Stomach (tissue), 4 donors: ENCODE measurements around the gene TLE2.

ENCODE experiments used
- EP300 ChIP-seq: sonication (generic); formaldehyde crosslinking; IDR thresholded peaks from one replicate; pipeline ENCODE4 v1.6.1; 2017; ENCODE audit warnings: antibody characterized with exemption
- POLR2A ChIP-seq, 4 donors: fragments of 450-650 bp; IDR thresholded peaks; one replicate each; pipeline ENCODE4 v1.6.1; 2016; ENCODE audit warnings: antibody characterized with exemption in 4 of 4, control low read depth in 2 of 4, mild to moderate bottlenecking in 1 of 4, moderate library complexity in 1 of 4
- POLR2AphosphoS5 ChIP-seq, 3 donors: sonication (generic); formaldehyde crosslinking; IDR thresholded peaks; one replicate each; pipeline ENCODE4 v1.6.1; 2016; ENCODE audit warnings: antibody characterized with exemption in 3 of 3
- TF ChIP-seq, protein P1 (sequence below), 7 experiments: fragments of 450-650 bp in 4 of 7; fragments of 200-600 bp in 3 of 7; sonication (generic) in 3 of 7; IDR thresholded peaks; one replicate each; pipeline ENCODE4 v1.5.1; 2016 to 2019; ENCODE audit warnings: antibody characterized with exemption in 7 of 7, control low read depth in 2 of 7, mild to moderate bottlenecking in 1 of 7

DNA sequence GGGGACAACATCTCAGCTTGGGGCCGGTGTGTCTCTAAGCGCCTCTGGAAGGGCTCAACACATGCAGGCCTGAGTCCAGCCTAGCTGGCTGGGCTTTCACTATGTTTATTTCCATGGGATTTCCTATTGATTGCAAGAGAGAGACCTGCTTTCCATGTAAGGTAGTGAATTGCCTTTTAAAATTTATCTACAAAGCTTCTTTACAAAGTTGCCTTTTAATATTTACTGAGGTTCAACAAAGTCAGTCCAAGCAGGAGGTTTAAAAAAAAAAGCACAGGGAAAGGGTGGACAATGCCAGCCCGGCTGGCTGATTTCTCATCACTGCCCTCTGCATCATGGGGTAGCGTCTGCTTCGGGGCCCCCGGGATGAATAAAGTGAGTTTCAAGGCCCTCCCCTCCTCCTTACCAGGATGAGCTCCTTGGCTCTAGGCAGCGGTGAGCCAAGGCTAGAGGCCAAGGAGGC is 15.8 kb downstream of the TLE2 start:
- TF ChIP-seq, protein P1, sequence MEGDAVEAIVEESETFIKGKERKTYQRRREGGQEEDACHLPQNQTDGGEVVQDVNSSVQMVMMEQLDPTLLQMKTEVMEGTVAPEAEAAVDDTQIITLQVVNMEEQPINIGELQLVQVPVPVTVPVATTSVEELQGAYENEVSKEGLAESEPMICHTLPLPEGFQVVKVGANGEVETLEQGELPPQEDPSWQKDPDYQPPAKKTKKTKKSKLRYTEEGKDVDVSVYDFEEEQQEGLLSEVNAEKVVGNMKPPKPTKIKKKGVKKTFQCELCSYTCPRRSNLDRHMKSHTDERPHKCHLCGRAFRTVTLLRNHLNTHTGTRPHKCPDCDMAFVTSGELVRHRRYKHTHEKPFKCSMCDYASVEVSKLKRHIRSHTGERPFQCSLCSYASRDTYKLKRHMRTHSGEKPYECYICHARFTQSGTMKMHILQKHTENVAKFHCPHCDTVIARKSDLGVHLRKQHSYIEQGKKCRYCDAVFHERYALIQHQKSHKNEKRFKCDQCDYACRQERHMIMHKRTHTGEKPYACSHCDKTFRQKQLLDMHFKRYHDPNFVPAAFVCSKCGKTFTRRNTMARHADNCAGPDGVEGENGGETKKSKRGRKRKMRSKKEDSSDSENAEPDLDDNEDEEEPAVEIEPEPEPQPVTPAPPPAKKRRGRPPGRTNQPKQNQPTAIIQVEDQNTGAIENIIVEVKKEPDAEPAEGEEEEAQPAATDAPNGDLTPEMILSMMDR (IDR thresholded peaks at IDR 0.05): no peak
- TF ChIP-seq POLR2AphosphoS5 (IDR thresholded peaks at IDR 0.05): no peak
- TF ChIP-seq EP300: no peak
- TF ChIP-seq POLR2A (IDR thresholded peaks at IDR 0.05): no peak
